ENCODE data around the gene TFEC.

The TFEC gene

GRCh38 chr7:115910541-115911164, 119.9 kb downstream of the TFEC start:
- H3K27ac ChIP-seq (ENCODE audit: low read depth, low read length), result no peak overlapping the region
- no peaks in the 10 kb centered on the region for H3K79me2 ChIP-seq (ENCODE audit: control insufficient read depth, low read length)
- no peak overlapping the region for H3K4me3 ChIP-seq (ENCODE audit: low read length)
- no peaks in the 10 kb centered on the region for H3K9me2 ChIP-seq (replicated peaks; ENCODE audit: control insufficient read depth, low read length)
- no peaks in the 10 kb centered on the region for H3F3A ChIP-seq (ENCODE audit: control insufficient read depth, insufficient read depth)
- no peaks in the 10 kb centered on the region for H3K9me3 ChIP-seq (ENCODE audit: control insufficient read depth, insufficient read depth, low read length)
- H3K27me3 ChIP-seq (ENCODE audit: control insufficient read depth, low read length), result peaks cover 23% of the 10 kb centered on the region
- no peak overlapping the region for H3K4me2 ChIP-seq (ENCODE audit: low read length)
- TF ChIP-seq EZH2phosphoT487 (IDR thresholded peaks at IDR 0.05; ENCODE audit: borderline replicate concordance, low read length) (no peak), CTCF (IDR thresholded peaks at IDR 0.05; ENCODE audit: low read depth, low read length, poor library complexity, severe bottlenecking) (peak; percentile 87)
- H4K20me1 ChIP-seq (ENCODE audit: control insufficient read depth, insufficient read depth, low read depth, low read length), result no peaks in the 10 kb centered on the region
- H3K4me1 ChIP-seq (ENCODE audit: control insufficient read depth, low read length), result peaks cover 4% of the 10 kb centered on the region
- H3K36me3 ChIP-seq (ENCODE audit: control insufficient read depth, low read length), result no peaks in the 10 kb centered on the region

GRCh38 chr7:115906731-115907130, 123.8 kb downstream of the TFEC start:
- no peak overlapping the region for H3K27ac ChIP-seq (ENCODE audit: low read depth, low read length)
- H3K4me2 ChIP-seq (ENCODE audit: low read length), result no peak overlapping the region
- no peak for TF ChIP-seq CTCF (IDR thresholded peaks at IDR 0.05; ENCODE audit: low read depth, low read length, poor library complexity, severe bottlenecking)
- TF ChIP-seq EZH2phosphoT487 (IDR thresholded peaks at IDR 0.05; ENCODE audit: borderline replicate concordance, low read length), result no peak
- H4K20me1 ChIP-seq (ENCODE audit: control insufficient read depth, insufficient read depth, low read depth, low read length), result no peaks in the 10 kb centered on the region
- H3K36me3 ChIP-seq (ENCODE audit: control insufficient read depth, low read length), result no peaks in the 10 kb centered on the region
- no peaks in the 10 kb centered on the region for H3K9me2 ChIP-seq (replicated peaks; ENCODE audit: control insufficient read depth, low read length)
- H3K4me3 ChIP-seq (ENCODE audit: low read length), result no peak overlapping the region
- H3K9me3 ChIP-seq (ENCODE audit: control insufficient read depth, insufficient read depth, low read length), result no peaks in the 10 kb centered on the region
- H3K27me3 ChIP-seq (ENCODE audit: control insufficient read depth, low read length), result peaks cover 17% of the 10 kb centered on the region
- H3K4me1 ChIP-seq (ENCODE audit: control insufficient read depth, low read length), result peaks cover 4% of the 10 kb centered on the region
- H3F3A ChIP-seq (ENCODE audit: control insufficient read depth, insufficient read depth), result no peaks in the 10 kb centered on the region
- no peaks in the 10 kb centered on the region for H3K79me2 ChIP-seq (ENCODE audit: control insufficient read depth, low read length)

- Histone ChIP-seq H3K4me1 (ENCODE audit: control insufficient read depth, low read length) (no peaks in the 10 kb centered on the region), H3K9me3 (ENCODE audit: control insufficient read depth, insufficient read depth, low read length) (no peaks in the 10 kb centered on the region), H3K4me3 (ENCODE audit: low read length) (no peak overlapping the region), H3K36me3 (ENCODE audit: control insufficient read depth, low read length) (no peaks in the 10 kb centered on the region), H3K27me3 (ENCODE audit: control insufficient read depth, low read length) (no peaks in the 10 kb centered on the region), H3K79me2 (ENCODE audit: control insufficient read depth, low read length) (no peaks in the 10 kb centered on the region), H3K27ac (ENCODE audit: low read depth, low read length) (no peak overlapping the region), H4K20me1 (ENCODE audit: control insufficient read depth, insufficient read depth, low read depth, low read length) (no peaks in the 10 kb centered on the region), H3K4me2 (ENCODE audit: low read length) (no peak overlapping the region), H3K9me2 (replicated peaks; ENCODE audit: control insufficient read depth, low read length) (no peaks in the 10 kb centered on the region), H3F3A (ENCODE audit: control insufficient read depth, insufficient read depth) (no peaks in the 10 kb centered on the region)
- TF ChIP-seq EZH2phosphoT487 (IDR thresholded peaks at IDR 0.05; ENCODE audit: borderline replicate concordance, low read length), result no peak
- TF ChIP-seq CTCF (IDR thresholded peaks at IDR 0.05; ENCODE audit: low read depth, low read length, poor library complexity, severe bottlenecking), result no peak
These were observed 140.9 kb downstream of the TFEC start for GRCh38 chr7:115889669-115889984.
